Neural progenitor cell (in vitro differentiated cells): ENCODE measurements around the gene C18orf63.

Experiments used
- EZH2 ChIP-seq: fragments of 200-600 bp; sonication (generic); IDR thresholded peaks from 2 replicates; pipeline ENCODE4 v1.6.1; 2017; ENCODE audit warnings: antibody characterized with exemption, mild to moderate bottlenecking, moderate library complexity
- EZH2phosphoT487 ChIP-seq: fragments of 200-600 bp; sonication (generic); IDR thresholded peaks from 2 replicates; pipeline ENCODE4 v1.6.1; 2017; ENCODE audit warnings: antibody characterized with exemption
- TF ChIP-seq, protein P1 (sequence below): fragments of 200-600 bp; sonication (generic); IDR thresholded peaks from 2 replicates; pipeline ENCODE4 v1.5.1; 2017; ENCODE audit warnings: antibody characterized with exemption, mild to moderate bottlenecking

DNA sequence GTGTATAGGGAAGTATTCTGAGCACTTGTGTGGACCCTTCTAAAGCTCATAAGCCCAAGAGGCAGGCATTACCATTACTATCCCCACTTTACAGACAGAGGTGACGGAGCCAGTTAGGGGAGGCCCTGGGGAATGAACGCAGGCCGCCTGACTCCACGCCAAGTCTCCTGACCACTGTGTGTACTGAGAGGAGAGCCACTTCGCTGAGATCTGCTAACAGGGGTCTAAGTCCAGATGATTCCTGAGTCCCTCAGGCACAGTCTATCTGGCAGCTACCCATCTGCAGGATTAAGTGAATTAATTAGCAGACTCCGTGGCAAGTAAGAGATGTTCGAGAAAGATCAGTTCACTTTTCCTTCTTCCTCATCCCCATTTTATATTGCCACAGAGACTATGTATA lies 37.6 kb upstream of the C18orf63 start:
- TF ChIP-seq, protein P1, sequence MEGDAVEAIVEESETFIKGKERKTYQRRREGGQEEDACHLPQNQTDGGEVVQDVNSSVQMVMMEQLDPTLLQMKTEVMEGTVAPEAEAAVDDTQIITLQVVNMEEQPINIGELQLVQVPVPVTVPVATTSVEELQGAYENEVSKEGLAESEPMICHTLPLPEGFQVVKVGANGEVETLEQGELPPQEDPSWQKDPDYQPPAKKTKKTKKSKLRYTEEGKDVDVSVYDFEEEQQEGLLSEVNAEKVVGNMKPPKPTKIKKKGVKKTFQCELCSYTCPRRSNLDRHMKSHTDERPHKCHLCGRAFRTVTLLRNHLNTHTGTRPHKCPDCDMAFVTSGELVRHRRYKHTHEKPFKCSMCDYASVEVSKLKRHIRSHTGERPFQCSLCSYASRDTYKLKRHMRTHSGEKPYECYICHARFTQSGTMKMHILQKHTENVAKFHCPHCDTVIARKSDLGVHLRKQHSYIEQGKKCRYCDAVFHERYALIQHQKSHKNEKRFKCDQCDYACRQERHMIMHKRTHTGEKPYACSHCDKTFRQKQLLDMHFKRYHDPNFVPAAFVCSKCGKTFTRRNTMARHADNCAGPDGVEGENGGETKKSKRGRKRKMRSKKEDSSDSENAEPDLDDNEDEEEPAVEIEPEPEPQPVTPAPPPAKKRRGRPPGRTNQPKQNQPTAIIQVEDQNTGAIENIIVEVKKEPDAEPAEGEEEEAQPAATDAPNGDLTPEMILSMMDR = no peak
- TF ChIP-seq EZH2phosphoT487 = no peak
- TF ChIP-seq EZH2 = no peak
